Endothelial cell of hepatic sinusoid (primary cell): ENCODE measurements around the gene IRX4.

ENCODE experiments used
- in situ Hi-C: cut with HindIII; loops from 2 replicates; pipeline ENCODE4 v1.10.0; 2017; ENCODE audit warnings: low sequenced_read_pairs

The IRX4 gene

GRCh38 chr5:1914471-1914870, 31.7 kb upstream of the IRX4 start:
- in situ Hi-C loops, result no loop called here

- in situ Hi-C loops, result no loop called here
Observed at GRCh38 chr5:1913578-1913977, 30.9 kb upstream of the IRX4 start.

GRCh38 chr5:1912951-1913565, 30.3 kb upstream of the IRX4 start:
- in situ Hi-C loops, result no loop called here

DNA sequence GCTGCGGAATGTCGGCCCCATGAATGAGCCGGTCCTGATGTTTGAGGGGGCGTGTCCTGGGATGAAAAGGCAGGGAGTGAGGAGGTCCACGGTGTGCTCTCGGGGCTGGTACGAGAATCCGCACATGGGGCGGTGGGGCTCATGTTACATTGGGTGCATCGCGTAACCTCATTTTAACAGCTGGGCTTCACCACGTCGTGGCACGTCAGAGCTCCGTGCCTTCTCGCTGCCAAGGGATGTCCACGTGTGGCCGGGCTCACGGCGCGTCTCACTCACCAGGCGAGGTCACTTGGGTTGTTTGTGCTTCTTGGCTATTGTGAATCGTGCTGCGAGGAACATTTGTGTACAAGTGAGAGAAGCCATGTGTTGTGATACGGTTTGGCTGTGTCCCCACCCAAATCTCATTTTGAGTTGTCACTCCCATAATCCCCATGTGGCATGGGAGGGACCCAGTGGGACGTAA, 29.1 kb upstream of the IRX4 start:
- in situ Hi-C loops, result no loop called here

DNA sequence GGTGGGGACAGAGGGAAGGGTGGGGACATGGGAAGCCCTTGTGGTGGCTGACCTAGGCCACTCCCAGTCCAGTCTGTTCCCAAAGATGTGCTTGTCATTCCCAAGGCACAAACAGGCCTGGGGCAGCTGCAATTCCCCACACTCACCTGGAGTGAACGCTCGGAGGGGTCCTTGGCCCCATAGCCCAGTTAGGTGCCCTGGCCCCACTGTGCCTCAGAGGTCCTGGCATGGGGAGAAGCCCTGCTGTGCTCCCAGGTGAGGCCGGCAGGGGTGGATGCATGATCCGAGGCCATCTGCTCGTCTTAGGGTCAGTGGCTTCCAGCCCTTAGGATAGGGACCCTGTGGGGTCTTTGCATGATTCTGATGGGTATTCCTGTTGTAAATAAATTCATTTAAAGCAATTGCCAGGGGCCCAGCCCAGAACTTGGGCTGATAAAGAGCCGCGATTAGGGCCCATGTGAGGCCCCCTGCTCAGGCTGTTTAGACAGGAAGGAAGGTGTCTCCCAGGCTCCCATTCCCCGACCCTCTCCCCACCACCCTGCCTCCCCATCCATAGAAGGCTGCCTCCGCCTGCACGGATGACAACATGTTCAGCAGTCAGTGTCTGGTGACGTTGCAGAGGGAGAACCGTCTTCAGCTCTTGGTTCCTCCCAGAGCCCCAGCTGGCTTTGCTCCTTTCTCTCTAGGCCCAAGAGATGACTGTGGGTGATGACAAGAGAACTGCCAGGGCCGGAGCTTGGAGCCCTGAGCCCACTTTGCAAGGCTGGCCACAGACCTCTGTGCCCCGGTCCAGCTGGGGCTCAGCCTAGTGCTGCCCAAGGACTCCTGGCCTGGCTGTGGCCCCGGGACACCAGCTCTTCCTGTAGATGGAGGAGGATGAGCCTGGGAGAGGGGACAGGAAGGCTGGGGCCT, 28.4 kb upstream of the IRX4 start:
- in situ Hi-C loops, result no loop called here

DNA sequence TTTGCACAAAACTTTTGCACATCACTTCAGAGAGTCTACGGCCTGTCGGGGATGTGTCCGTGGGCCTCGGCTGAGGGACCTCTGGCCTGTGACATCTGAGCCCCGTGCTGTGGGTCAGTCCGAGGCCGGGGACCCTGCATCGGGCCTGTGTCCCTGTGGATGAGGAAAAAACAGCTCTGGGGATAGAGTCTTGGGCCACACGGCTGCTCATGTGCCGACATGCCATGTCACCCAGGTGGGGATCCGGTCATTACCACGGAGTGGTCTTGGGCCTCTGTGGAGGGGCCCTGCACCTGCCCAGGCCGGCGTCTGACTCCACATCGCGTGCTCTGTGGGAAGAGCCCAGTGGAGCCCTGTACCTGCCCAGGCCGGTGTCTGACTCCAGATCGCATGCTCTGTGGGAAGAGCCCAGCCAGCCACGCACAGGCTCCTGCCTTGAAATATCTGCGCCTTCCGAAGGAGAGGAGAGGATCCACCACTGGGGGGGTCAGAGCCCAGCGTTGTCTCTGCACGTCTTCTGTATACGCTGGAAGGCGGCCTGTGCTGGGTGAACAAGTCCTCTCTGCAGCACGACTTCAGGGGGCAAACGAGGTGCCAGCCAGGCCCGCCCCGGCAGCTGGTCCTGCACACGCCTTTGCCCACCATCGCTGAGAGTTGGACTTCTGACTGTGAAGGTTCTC, 27.5 kb upstream of the IRX4 start:
- in situ Hi-C loops, result no loop called here

DNA sequence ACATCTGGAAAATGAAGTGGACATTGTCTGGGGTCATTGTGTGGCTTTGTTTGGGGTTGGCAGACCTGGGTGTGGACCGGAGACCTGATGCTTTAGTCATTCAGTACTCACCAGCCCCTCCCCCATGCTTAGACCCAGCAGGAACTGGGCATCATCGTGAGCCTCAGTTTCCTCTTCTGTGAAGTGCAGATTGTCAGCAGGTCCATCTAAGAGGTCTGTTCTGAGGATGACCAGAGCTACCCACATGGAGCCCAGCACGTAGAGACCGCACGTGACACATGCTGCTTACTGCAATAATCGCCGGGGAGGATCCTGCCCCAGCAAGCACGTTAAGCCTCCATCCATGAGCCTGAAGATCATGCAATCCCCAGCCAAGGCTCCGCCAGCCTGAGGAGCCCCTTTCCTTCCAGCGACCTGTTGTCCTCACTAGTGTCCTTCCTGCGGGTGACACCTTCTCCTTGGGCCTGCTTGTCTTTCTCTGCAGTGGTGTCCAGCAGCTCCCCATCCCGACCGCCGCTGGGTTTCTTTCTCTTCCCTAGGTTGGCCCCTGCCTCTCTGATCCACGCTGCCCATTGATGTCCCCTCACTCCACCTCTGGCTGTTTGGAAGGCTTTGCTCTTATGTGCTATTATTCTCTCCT, 26.7 kb upstream of the IRX4 start:
- in situ Hi-C loops, result no loop called here

- in situ Hi-C loops, result no loop called here
Observed at GRCh38 chr5:1908931-1909330, 26.2 kb upstream of the IRX4 start.

DNA sequence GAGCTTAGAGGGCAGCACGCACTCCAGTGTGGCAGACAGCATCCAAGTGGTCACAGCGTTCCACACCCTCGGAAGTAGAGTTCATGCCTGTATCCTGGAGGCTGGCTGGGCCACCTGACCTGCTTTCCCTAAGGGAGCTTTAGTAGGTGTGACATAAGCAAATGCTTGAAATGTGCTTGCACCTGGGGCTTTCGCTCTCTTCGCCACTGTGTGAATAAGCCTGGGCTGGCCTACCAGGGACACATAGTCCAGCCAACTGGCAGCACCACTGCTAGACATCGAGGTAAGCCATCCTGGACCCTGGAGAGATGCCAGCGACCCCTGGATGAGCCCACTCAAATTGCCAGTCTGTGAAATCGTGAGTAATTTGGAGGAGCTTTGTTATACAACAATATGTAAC, 24.9 kb upstream of the IRX4 start:
- in situ Hi-C loops, result no loop called here

- in situ Hi-C loops, result no loop called here
Observed at GRCh38 chr5:1905108-1905507, 22.4 kb upstream of the IRX4 start.

DNA sequence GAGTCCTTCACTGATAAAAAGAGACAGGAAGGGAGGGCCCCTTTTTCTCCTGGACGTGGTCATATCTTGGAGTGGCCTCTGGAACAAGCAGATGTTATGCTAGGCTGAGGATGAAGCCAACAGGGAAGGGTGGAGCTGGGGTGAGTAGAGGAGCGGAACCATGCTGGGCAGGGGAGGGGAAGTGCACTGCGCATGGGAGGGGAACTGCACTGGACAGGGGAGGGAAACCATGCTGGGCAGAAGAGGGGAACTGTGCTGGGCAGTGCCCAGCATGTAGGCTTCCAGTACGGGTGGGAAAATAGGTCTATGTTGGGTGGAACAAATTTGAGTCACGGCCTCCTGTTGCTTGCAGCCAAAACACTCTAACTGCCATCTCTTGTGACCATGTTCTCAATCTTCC, 19.3 kb upstream of the IRX4 start:
- in situ Hi-C loops, result loop anchor here (5.0 kb wide), 1 partner anchor 75 kb away; no protein-coding TSS in a partner anchor

GRCh38 chr5:1901061-1901460, 18.3 kb upstream of the IRX4 start:
- in situ Hi-C loops, result loop anchor here (5.0 kb wide), 1 partner anchor 76 kb away; no protein-coding TSS in a partner anchor

DNA sequence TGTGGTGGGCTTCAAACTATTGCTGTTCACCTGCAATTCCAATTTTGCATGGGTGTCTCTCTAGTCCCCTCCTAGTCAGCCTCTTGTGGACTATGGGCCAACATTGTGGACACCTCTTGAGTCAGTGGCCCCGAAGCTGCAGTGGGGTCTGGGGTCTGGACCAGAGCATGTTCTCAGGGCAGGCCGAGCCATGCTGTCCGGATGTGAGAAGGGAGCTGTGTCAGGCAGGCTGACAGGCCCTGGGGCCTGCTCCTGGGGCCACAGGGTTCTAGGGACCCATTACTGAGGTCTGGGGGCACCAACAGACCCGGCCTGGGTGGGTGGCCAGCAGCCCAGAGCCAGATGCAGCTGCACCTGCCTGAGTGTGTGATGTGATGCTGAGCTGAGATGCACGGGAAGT, 16.5 kb upstream of the IRX4 start:
- in situ Hi-C loops, result no loop called here

- in situ Hi-C loops, result no loop called here
Observed at GRCh38 chr5:1897816-1898450, 15.2 kb upstream of the IRX4 start.

- in situ Hi-C loops, result no loop called here
Observed at GRCh38 chr5:1897386-1897785, 14.7 kb upstream of the IRX4 start.

DNA sequence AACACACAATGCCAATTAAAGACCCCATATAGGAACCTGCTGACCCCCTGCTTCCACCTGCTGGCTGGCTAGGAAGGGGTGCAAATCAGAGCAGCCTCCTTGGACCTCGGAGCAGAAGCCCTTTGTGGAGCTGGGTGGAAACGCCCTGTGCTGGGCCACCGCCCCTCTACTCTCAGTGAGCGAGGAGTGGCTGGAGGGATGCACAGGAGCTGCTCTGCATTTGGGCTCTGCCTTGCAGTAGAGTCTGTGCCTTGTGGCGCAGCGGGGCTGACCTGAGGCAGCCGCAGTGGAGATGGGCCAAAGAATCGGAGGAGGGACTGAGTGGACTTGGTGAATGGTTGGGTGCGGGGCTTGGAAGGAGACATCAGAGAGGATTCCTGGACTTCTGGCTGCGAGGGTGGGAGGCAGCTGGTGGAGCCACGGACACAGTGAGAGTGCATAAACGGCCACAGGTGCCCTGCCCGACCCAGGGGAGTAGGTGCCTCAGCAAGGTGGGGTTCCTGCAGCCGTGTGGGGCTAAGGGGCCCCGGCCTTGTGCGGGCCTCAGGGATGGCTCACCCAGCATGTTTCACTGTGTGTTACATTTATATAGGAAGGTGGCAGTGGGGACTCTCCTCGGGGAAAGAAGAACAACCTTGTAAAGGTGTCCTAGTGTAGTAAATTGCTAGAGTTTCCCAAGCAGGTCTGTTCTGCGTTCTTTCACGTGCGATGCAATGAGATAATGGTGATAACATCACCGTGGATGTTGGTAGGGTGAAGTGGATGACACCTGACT, 14.1 kb upstream of the IRX4 start:
- in situ Hi-C loops, result no loop called here

DNA sequence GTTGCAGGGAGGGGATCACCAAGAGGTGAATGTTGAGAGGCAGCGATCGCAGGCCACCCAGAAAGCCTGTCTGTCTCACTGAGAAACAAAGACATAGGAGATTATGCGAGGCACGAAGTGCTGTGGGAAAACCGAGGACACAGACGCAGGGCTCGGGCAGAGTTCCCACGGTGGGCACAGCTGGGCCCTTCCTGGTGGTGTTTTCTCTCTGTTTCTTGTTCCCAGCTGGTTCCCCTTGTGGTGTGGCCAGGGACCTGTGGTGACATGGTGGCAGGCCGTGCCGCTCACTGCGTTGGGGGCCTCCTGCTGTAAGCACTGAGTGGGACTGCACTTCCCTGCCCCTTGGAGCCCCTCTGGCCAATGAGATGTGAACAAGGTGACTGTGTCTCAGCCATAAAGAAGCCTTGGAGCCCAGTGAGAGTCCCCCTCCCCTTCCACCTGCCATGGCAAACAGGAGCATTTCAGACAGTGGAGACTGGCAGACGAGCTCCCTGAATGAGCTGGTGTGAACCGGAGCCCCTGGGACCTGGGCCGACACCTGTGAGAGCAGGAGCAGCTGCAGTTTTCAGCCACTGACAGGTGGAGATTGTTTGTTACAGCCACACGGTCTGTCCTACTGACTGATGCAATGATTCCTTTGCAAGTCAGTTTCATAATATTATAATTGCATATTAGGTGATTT, 13.2 kb upstream of the IRX4 start:
- in situ Hi-C loops, result no loop called here

- in situ Hi-C loops, result no loop called here
Observed at GRCh38 chr5:1894243-1894642, 11.5 kb upstream of the IRX4 start.

DNA sequence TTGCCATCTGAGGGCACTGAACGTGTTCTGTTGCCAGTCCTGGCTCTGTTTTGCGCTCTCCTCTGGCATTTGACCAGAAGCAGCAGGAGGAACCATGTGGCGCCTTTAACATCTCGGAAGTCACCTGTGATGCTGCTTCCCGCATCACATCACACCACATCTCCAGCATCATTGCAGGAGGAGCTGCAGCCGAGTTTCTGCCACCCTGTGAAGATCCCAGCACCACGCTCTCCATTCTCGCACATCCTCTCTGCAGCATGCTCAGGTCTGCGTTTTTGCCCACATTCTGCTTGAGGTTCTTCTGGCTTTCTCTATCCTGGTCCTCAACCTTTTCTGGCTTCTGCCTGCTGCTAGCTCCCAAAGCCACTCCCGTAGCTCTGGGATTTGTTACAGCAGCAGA, 11.0 kb upstream of the IRX4 start:
- in situ Hi-C loops, result no loop called here
